SK-N-SH treated with all-trans-retinoic acid at 6 μM for 48 hours (cell line): ENCODE data around the gene KCNA2.

ENCODE experiments used
- ARNTL ChIP-seq: fragments of 450-650 bp; formaldehyde crosslinking; IDR thresholded peaks from 2 replicates; pipeline ENCODE4 v1.5.0; 2020; ENCODE audit warnings: low read depth, mild to moderate bottlenecking, moderate library complexity, borderline replicate concordance
- OSR1 ChIP-seq: fragments of 250-450 bp; sonication (Bioruptor Pico); IDR thresholded peaks from 2 replicates; pipeline ENCODE4 v1.8.0; 2022; ENCODE audit warnings: moderate library complexity, mild to moderate bottlenecking, inconsistent platforms
- PATZ1 ChIP-seq: fragments of 250-450 bp; sonication (Bioruptor Pico); IDR thresholded peaks from 2 replicates; pipeline ENCODE4 v1.8.0; 2020; ENCODE audit warnings: mild to moderate bottlenecking, moderate library complexity, borderline replicate concordance
- PPARA ChIP-seq: fragments of 250-450 bp; sonication (Bioruptor Pico); IDR thresholded peaks from 2 replicates; pipeline ENCODE4 v1.5.0; 2020; ENCODE audit warnings: mild to moderate bottlenecking, borderline replicate concordance
- RARB ChIP-seq: fragments of 250-450 bp; sonication (Bioruptor Pico); IDR thresholded peaks from 2 replicates; pipeline ENCODE4 v1.8.0; 2021; ENCODE audit warnings: mild to moderate bottlenecking, moderate library complexity
- TOX ChIP-seq: fragments of 250-450 bp; sonication (Bioruptor Pico); IDR thresholded peaks from 2 replicates; pipeline ENCODE4 v1.8.0; 2021; ENCODE audit warnings: mild to moderate bottlenecking, moderate library complexity, borderline replicate concordance
- ZC3H10 ChIP-seq: fragments of 250-450 bp; sonication (Bioruptor Pico); IDR thresholded peaks from 2 replicates; pipeline ENCODE4 v1.5.1; 2021; ENCODE audit warnings: mild to moderate bottlenecking, moderate library complexity
- ZFP30 ChIP-seq: fragments of 450-650 bp; formaldehyde crosslinking; IDR thresholded peaks from 2 replicates; pipeline ENCODE4 v1.5.0; 2022; ENCODE audit warnings: mild to moderate bottlenecking, moderate library complexity
- TF ChIP-seq, protein P1 (sequence below): fragments of 250-450 bp; sonication (Bioruptor Pico); IDR thresholded peaks from 2 replicates; pipeline ENCODE4 v1.5.0; 2020; ENCODE audit warnings: mild to moderate bottlenecking, moderate library complexity

- TF ChIP-seq OSR1 (CRISPR knock-in tag) (no peak), RARB (CRISPR knock-in tag) (no peak), PATZ1 (CRISPR knock-in tag) (no peak), ZFP30 (CRISPR knock-in tag) (no peak), ARNTL (no peak), TOX (CRISPR knock-in tag) (no peak), PPARA (CRISPR knock-in tag) (no peak), ZC3H10 (CRISPR knock-in tag) (no peak)
- TF ChIP-seq, protein P1, sequence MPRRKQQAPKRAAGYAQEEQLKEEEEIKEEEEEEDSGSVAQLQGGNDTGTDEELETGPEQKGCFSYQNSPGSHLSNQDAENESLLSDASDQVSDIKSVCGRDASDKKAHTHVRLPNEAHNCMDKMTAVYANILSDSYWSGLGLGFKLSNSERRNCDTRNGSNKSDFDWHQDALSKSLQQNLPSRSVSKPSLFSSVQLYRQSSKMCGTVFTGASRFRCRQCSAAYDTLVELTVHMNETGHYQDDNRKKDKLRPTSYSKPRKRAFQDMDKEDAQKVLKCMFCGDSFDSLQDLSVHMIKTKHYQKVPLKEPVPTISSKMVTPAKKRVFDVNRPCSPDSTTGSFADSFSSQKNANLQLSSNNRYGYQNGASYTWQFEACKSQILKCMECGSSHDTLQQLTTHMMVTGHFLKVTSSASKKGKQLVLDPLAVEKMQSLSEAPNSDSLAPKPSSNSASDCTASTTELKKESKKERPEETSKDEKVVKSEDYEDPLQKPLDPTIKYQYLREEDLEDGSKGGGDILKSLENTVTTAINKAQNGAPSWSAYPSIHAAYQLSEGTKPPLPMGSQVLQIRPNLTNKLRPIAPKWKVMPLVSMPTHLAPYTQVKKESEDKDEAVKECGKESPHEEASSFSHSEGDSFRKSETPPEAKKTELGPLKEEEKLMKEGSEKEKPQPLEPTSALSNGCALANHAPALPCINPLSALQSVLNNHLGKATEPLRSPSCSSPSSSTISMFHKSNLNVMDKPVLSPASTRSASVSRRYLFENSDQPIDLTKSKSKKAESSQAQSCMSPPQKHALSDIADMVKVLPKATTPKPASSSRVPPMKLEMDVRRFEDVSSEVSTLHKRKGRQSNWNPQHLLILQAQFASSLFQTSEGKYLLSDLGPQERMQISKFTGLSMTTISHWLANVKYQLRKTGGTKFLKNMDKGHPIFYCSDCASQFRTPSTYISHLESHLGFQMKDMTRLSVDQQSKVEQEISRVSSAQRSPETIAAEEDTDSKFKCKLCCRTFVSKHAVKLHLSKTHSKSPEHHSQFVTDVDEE (CRISPR knock-in tag): no peak
Observed at GRCh38 chr1:110601332-110601731, 4.8 kb downstream of the KCNA2 start.
